ENCODE results near the gene MRPS21.
"Not testable (repeated sequence)": the region's sequence is repeated elsewhere in the genome, so short reads cannot be mapped to it uniquely, and the experiment has no call there.

DNA sequence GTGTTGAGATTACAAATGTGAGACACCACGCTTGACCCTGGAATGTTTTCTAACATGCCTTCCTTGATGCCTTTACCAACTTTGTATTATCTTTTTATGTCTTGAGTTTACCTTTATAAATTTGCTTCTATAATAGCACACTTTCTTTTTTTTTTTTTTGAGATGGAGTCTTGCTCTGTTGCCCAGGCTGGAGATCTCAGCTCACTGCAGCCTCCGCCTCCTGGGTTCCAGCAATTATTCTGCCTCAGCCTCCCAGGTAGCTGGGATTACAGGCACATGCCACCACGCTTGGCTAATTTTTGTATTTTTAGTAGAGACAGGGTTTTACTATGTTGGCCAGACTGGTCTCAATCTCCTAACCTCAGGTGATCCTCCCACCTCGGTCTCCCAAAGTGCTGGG is 21.0 kb downstream of the MRPS21 start:
- TF ChIP-seq, protein P1, sequence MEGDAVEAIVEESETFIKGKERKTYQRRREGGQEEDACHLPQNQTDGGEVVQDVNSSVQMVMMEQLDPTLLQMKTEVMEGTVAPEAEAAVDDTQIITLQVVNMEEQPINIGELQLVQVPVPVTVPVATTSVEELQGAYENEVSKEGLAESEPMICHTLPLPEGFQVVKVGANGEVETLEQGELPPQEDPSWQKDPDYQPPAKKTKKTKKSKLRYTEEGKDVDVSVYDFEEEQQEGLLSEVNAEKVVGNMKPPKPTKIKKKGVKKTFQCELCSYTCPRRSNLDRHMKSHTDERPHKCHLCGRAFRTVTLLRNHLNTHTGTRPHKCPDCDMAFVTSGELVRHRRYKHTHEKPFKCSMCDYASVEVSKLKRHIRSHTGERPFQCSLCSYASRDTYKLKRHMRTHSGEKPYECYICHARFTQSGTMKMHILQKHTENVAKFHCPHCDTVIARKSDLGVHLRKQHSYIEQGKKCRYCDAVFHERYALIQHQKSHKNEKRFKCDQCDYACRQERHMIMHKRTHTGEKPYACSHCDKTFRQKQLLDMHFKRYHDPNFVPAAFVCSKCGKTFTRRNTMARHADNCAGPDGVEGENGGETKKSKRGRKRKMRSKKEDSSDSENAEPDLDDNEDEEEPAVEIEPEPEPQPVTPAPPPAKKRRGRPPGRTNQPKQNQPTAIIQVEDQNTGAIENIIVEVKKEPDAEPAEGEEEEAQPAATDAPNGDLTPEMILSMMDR (IDR thresholded peaks at IDR 0.05): not testable (repeated sequence)
- TF ChIP-seq POLR2A (IDR thresholded peaks at IDR 0.05): not testable (repeated sequence)

Data from thyroid gland (tissue), 4 donors.